SKM-1 treated with dmso at 0.1 percent for 144 hours (cell line): ENCODE measurements around the gene SYNGR2.
"Not testable (repeated sequence)": the region's sequence is repeated elsewhere in the genome, so short reads cannot be mapped to it uniquely, and the experiment has no call there.

Experiments
- DNase-seq: peaks from one replicate; lab custom pipeline; 2025; ENCODE audit not compliant: unreplicated experiment; lab: John Stamatoyannopoulos, UW

SYNGR2 gene

GRCh38 chr17:78170692-78171590, 2.6 kb downstream of the SYNGR2 start:
- DNase-seq, result no peak

GRCh38 chr17:78171591-78172248, 3.3 kb downstream of the SYNGR2 start:
- not testable (repeated sequence) for DNase-seq

GRCh38 chr17:78172249-78173051, 4.1 kb downstream of the SYNGR2 start:
- DNase-seq, result no peak

GRCh38 chr17:78173097-78173715, 4.8 kb downstream of the SYNGR2 start:
- no peak for DNase-seq

- no peak for DNase-seq
Observed at GRCh38 chr17:78174346-78174869, 6.0 kb downstream of the SYNGR2 start.

GRCh38 chr17:78174870-78175642, 6.7 kb downstream of the SYNGR2 start:
- DNase-seq, result no peak

- no peak for DNase-seq
Observed at GRCh38 chr17:78175643-78175981, 7.2 kb downstream of the SYNGR2 start.

GRCh38 chr17:78176548-78177025, 8.2 kb downstream of the SYNGR2 start:
- peak; percentile 29 for DNase-seq

- DNase-seq, result no peak
Observed at GRCh38 chr17:78179372-78179771, 11.0 kb downstream of the SYNGR2 start.

- DNase-seq, result no peak
Observed at GRCh38 chr17:78180083-78180482, 11.7 kb downstream of the SYNGR2 start.

GRCh38 chr17:78180508-78180907, 12.1 kb downstream of the SYNGR2 start:
- no peak for DNase-seq

GRCh38 chr17:78182504-78182903, 14.1 kb downstream of the SYNGR2 start:
- DNase-seq, result no peak

- no peak for DNase-seq
Observed at GRCh38 chr17:78183916-78184315, 15.5 kb downstream of the SYNGR2 start.

GRCh38 chr17:78184351-78184750, 16.0 kb downstream of the SYNGR2 start:
- DNase-seq, result no peak

- no peak for DNase-seq
Observed at GRCh38 chr17:78184868-78185267, 16.5 kb downstream of the SYNGR2 start.

GRCh38 chr17:78185981-78186691, 17.8 kb downstream of the SYNGR2 start:
- DNase-seq, result peak; percentile 23

- DNase-seq, result peak; percentile 96
Observed at GRCh38 chr17:78186692-78187595, 18.6 kb downstream of the SYNGR2 start, which contains the start of the genes AFMID and TK1. TSS of gene AFMID (plus strand) at chr17:78187362. CDS start at chr17:78187371, 9 bp downstream. TSS of gene TK1 (minus strand) at chr17:78187052. CDS start at chr17:78186994, 58 bp downstream.

GRCh38 chr17:78196716-78197115, 28.3 kb downstream of the SYNGR2 start:
- no peak for DNase-seq
